ENCODE measurements around the gene NADK2.
A peak's percentile ranks its signal among the peaks of the same experiment; 100 is the strongest.

NADK2 gene

GRCh38 chr5:36252722-36253365 lies 11.1 kb upstream of the NADK2 start:
- H3K36me3 Mint-ChIP-seq (ENCODE audit: low read depth) = no peaks in the 10 kb centered on the region

GRCh38 chr5:36251218-36251617 lies 9.5 kb upstream of the NADK2 start:
- Mint-ChIP-seq H3K4me1 (peaks cover 9% of the 10 kb centered on the region), H3K9me3 (no peaks in the 10 kb centered on the region), H3K27me3 (ENCODE audit: low read depth) (no peaks in the 10 kb centered on the region), H3K4me3 (no peak overlapping the region), H3K36me3 (ENCODE audit: low read depth) (no peaks in the 10 kb centered on the region), H3K27ac (no peak overlapping the region)
- no peak for TF ChIP-seq CTCF (IDR thresholded peaks at IDR 0.05; ENCODE audit: unreplicated experiment in 3 of 3)

More at GRCh38 chr5:36252722-36253365, 11.1 kb upstream of the NADK2 start:
- Mint-ChIP-seq H3K27ac (peak overlapping the region in 1 of 3 experiments; percentile 10), H3K27me3 (ENCODE audit: low read depth) (no peaks in the 10 kb centered on the region), H3K9me3 (no peaks in the 10 kb centered on the region), H3K4me3 (no peak overlapping the region), H3K4me1 (peaks cover 9% of the 10 kb centered on the region)
- TF ChIP-seq CTCF (IDR thresholded peaks at IDR 0.05; ENCODE audit: unreplicated experiment in 3 of 3) = no peak

- Mint-ChIP-seq H3K27me3 (ENCODE audit: low read depth) (no peaks in the 10 kb centered on the region), H3K9me3 (no peaks in the 10 kb centered on the region), H3K4me1 (peaks cover 9% of the 10 kb centered on the region), H3K36me3 (ENCODE audit: low read depth) (no peaks in the 10 kb centered on the region), H3K4me3 (no peak overlapping the region), H3K27ac (no peak overlapping the region)
- TF ChIP-seq CTCF (IDR thresholded peaks at IDR 0.05; ENCODE audit: unreplicated experiment in 3 of 3) = no peak
Measured at GRCh38 chr5:36250427-36250826, 8.7 kb upstream of the NADK2 start.

DNA sequence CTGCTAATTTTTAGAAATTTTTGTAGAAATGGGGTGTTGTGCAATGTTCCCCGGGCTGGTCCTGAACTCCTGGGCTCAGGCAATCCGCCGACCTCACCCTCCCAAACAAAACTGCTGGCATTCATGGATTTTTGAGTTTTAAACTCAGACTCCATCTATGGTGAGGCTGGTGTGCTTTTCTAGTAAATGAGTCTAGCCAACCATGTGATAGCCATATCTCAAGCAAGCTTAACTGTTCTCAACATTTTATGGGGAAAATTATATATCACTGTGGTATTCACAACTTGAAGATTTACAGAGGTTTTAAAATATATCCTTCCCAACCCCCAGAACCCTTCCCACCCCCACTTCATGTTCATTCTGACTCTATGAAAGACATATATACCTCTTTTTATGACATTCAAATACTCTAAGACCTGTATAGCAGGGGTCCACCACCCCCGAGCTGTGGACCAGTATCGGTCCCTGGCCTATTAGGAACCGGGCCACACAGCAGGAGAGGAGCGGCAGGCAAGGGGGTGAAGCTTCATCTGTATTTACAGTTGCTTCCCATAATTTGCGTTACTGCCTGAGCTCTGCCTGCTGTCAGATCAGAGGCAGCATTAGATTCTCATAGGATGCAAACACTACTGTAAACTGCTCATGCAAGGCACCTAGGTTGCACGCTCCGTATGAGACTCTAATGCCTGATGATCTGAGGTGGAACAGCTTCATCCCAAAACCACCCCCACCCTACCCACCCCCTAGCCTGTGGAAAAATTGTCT lies 4.5 kb upstream of the NADK2 start:
- peaks cover 15% of the 10 kb centered on the region for H3K4me1 Mint-ChIP-seq
- no peaks in the 10 kb centered on the region for H3K27me3 Mint-ChIP-seq (ENCODE audit: low read depth)
- H3K27ac Mint-ChIP-seq = no peak overlapping the region
- H3K4me3 Mint-ChIP-seq = no peak overlapping the region
- H3K9me3 Mint-ChIP-seq = no peaks in the 10 kb centered on the region
- no peak for TF ChIP-seq CTCF (IDR thresholded peaks at IDR 0.05; ENCODE audit: unreplicated experiment in 3 of 3)
- no peaks in the 10 kb centered on the region for H3K36me3 Mint-ChIP-seq (ENCODE audit: low read depth)

DNA sequence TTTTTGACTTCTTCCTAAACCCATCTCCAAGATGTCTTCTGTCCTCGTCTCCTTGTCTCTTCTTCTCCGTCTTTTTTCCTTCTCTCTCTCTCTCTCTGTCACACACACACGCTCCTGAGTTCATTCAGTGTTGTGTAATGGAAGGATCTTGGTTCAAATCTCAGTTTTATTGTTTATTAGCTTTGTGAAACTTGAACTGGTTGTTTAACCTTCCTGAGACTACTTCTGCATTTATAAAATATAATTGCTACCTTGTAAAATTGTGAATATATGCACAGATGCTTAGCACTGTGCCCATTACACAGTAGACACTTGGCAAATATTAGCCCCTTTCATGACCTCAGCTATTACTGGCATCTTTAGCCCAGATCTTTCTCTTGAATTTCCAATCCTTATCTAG lies 2.4 kb upstream of the NADK2 start:
- Mint-ChIP-seq H3K36me3 (ENCODE audit: low read depth) (no peaks in the 10 kb centered on the region), H3K9me3 (no peaks in the 10 kb centered on the region), H3K27me3 (ENCODE audit: low read depth) (no peaks in the 10 kb centered on the region), H3K4me1 (peaks cover 32% of the 10 kb centered on the region), H3K4me3 (peak overlapping the region; percentile 77 to 90 (median 88)), H3K27ac (peak overlapping the region; percentile 93 to 99 (median 98))
- TF ChIP-seq CTCF (IDR thresholded peaks at IDR 0.05; ENCODE audit: unreplicated experiment in 3 of 3) = no peak
